Astrocyte (in vitro differentiated cells and primary cell): Measurements from ENCODE around the gene LARGE1. TPM values are rescaled to one million over a fixed set of nuclear protein-coding genes. Genes with fewer than 3 reads are reported as not detected.

Experiments
- DNase-seq: peaks from one replicate; pipeline ENCODE4 v3.0.0-alpha.2; 2010; ENCODE audit warnings: low read depth
- FAIRE-seq: peaks from 2 replicates; lab custom pipeline; 2011; peaks lifted over from hg19 to GRCh38; lab: Jason Lieb, UNC
- H2AFZ ChIP-seq: 2 replicates; pipeline ENCODE4 v1.6.0; 2012; ENCODE audit warnings: low read depth, low read length, inconsistent platforms
- H3K27ac ChIP-seq: 2 replicates; pipeline ENCODE4 v1.5.1; 2011; ENCODE audit warnings: low read depth, low read length, inconsistent platforms
- H3K27me3 ChIP-seq: 2 replicates; pipeline ENCODE4 v1.6.0; 2011; ENCODE audit warnings: low read length, inconsistent platforms; ENCODE audit not compliant: insufficient read depth
- H3K36me3 ChIP-seq: 2 replicates; pipeline ENCODE4 v1.5.1; 2011; ENCODE audit warnings: low read length, inconsistent platforms; ENCODE audit not compliant: insufficient read depth
- H3K4me1 ChIP-seq: 2 replicates; pipeline ENCODE4 v1.5.1; 2011; ENCODE audit warnings: low read length, inconsistent platforms; ENCODE audit not compliant: insufficient read depth
- H3K4me2 ChIP-seq: 2 replicates; pipeline ENCODE4 v1.6.0; 2012; ENCODE audit warnings: low read length, inconsistent platforms
- H3K4me3 ChIP-seq: 2 replicates; pipeline ENCODE4 v1.5.1; 2011; ENCODE audit warnings: low read depth, mild to moderate bottlenecking, low read length, inconsistent platforms; ENCODE audit not compliant: insufficient read depth
- H3K79me2 ChIP-seq: 2 replicates; pipeline ENCODE4 v1.6.0; 2012; ENCODE audit warnings: mild to moderate bottlenecking, low read length, inconsistent platforms; ENCODE audit not compliant: insufficient read depth
- H3K9ac ChIP-seq: 2 replicates; pipeline ENCODE4 v1.6.0; 2012; ENCODE audit warnings: mild to moderate bottlenecking, low read length, inconsistent platforms
- H3K9me3 ChIP-seq: 2 replicates; pipeline ENCODE4 v1.5.1; 2012; ENCODE audit warnings: low read depth, mild to moderate bottlenecking, low read length, inconsistent platforms; ENCODE audit not compliant: insufficient read depth
- H4K20me1 ChIP-seq: 2 replicates; pipeline ENCODE4 v1.6.0; 2012; ENCODE audit warnings: low read length, inconsistent platforms; ENCODE audit not compliant: insufficient read depth
- H3K27ac Mint-ChIP-seq: one replicate; pipeline ENCODE4 v1.8.0; 2021; ENCODE audit warnings: mild to moderate bottlenecking, mixed read lengths; ENCODE audit not compliant: unreplicated experiment
- H3K27me3 Mint-ChIP-seq: one replicate; pipeline ENCODE4 v1.8.0; 2021; ENCODE audit warnings: low read depth, mixed read lengths; ENCODE audit not compliant: unreplicated experiment
- H3K36me3 Mint-ChIP-seq: one replicate; pipeline ENCODE4 v1.8.0; 2021; ENCODE audit warnings: low read depth, mixed read lengths; ENCODE audit not compliant: unreplicated experiment
- H3K4me1 Mint-ChIP-seq: one replicate; pipeline ENCODE4 v1.8.0; 2021; ENCODE audit warnings: low read depth, mixed read lengths; ENCODE audit not compliant: unreplicated experiment
- H3K4me3 Mint-ChIP-seq: one replicate; pipeline ENCODE4 v1.8.0; 2021; ENCODE audit warnings: mild to moderate bottlenecking, moderate library complexity, mixed read lengths; ENCODE audit not compliant: unreplicated experiment
- H3K9me3 Mint-ChIP-seq: one replicate; pipeline ENCODE4 v1.8.0; 2021; ENCODE audit warnings: mild to moderate bottlenecking, mixed read lengths; ENCODE audit not compliant: unreplicated experiment
- EZH2 ChIP-seq: IDR thresholded peaks from 2 replicates; pipeline ENCODE4 v1.6.1; 2012; ENCODE audit warnings: mild to moderate bottlenecking, low read length, inconsistent platforms; ENCODE audit not compliant: insufficient read depth
- total RNA-seq: library from RNA; stranded (reverse); gene quantifications from 2 replicates; pipeline ENCODE4 v1.2.1, GENCODE V29; 2021
- TF ChIP-seq, protein P1 (sequence below): IDR thresholded peaks from 2 replicates; pipeline ENCODE4 v1.5.1; 2011; ENCODE audit warnings: low read depth, mild to moderate bottlenecking, inconsistent platforms, low read length, moderate library complexity; ENCODE audit not compliant: insufficient read depth

The LARGE1 gene
- total RNA-seq, 1 donor from 2014 or later, result 92.6 TPM

DNA sequence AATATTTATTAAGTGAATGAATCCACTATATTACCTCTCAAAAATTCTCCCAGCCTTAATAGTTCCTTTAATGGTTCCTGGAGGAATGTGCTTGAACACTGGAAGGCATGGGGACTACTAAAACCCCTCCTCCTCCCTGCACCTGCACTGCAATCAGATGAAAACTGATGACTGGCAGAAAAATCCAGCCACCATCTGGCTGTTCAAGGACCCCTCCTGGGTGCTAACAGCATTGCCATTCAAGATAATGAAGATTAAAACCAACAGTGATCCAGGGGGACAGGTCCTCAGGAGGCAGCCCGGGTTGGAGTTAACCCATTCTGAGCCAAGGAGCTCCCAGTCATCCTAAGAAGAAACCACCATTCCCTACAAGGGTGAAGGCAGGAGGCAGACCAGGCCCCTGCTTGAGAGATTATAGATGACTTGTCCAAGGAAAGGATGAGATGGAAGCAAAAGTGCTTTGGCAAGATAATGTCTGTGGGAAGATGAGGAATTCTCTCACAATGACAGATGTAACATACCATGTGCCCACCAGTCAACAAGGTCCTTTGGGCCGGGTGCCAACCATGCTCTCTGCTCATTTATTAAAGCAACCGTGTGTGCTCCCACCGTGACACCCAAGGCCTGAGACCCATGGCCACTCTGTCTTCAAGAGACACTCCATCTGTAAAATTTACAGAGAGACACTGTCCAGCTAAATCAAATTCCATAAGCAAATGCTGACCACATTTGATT is 90.6 kb downstream of the LARGE1 start:
- Histone ChIP-seq H4K20me1 (peaks cover 16% of the 10 kb centered on the region), H3K4me3 (no peak overlapping the region), H3K4me1 (no peaks in the 10 kb centered on the region), H3K27ac (no peak overlapping the region), H3K4me2 (no peak overlapping the region), H3K9ac (no peak overlapping the region), H3K36me3 (no peaks in the 10 kb centered on the region), H3K27me3 (no peaks in the 10 kb centered on the region), H2AFZ (no peak overlapping the region), H3K79me2 (no peaks in the 10 kb centered on the region), H3K9me3 (no peaks in the 10 kb centered on the region)
- H3K9me3 Mint-ChIP-seq, result no peaks in the 10 kb centered on the region
- H3K27ac Mint-ChIP-seq, result no peak overlapping the region
- no peak for FAIRE-seq
- H3K4me1 Mint-ChIP-seq, result peaks cover 15% of the 10 kb centered on the region
- H3K4me3 Mint-ChIP-seq, result no peak overlapping the region
- H3K27me3 Mint-ChIP-seq, result no peaks in the 10 kb centered on the region
- no peak for DNase-seq
- peaks cover 17% of the 10 kb centered on the region for H3K36me3 Mint-ChIP-seq
- TF ChIP-seq, protein P1, sequence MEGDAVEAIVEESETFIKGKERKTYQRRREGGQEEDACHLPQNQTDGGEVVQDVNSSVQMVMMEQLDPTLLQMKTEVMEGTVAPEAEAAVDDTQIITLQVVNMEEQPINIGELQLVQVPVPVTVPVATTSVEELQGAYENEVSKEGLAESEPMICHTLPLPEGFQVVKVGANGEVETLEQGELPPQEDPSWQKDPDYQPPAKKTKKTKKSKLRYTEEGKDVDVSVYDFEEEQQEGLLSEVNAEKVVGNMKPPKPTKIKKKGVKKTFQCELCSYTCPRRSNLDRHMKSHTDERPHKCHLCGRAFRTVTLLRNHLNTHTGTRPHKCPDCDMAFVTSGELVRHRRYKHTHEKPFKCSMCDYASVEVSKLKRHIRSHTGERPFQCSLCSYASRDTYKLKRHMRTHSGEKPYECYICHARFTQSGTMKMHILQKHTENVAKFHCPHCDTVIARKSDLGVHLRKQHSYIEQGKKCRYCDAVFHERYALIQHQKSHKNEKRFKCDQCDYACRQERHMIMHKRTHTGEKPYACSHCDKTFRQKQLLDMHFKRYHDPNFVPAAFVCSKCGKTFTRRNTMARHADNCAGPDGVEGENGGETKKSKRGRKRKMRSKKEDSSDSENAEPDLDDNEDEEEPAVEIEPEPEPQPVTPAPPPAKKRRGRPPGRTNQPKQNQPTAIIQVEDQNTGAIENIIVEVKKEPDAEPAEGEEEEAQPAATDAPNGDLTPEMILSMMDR, result no peak
- TF ChIP-seq EZH2, result no peak

DNA sequence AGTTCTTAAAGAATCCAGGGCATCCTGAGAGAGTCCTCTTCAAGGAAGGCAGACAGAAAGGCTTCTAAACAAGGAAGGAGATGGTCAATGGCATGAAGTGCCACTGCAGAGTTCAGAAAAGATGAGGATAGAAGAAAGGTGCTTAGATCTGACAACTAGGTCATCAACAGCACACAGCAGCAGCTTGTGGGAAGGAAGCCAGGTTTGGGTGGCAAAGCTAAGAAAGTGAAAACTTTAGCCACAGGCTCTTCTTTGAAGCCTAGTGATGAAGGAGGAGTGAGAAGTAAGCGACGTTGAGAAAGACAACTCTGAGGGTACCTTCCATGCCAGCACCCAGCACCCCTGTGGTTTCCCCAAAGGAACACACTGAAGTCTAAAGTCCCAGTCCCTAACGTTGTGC is 92.0 kb downstream of the LARGE1 start:
- Histone ChIP-seq H3K9ac (no peak overlapping the region), H2AFZ (no peak overlapping the region), H3K79me2 (no peaks in the 10 kb centered on the region), H3K36me3 (no peaks in the 10 kb centered on the region), H3K4me2 (no peak overlapping the region), H3K27ac (no peak overlapping the region), H3K4me1 (peaks cover 5% of the 10 kb centered on the region), H3K27me3 (no peaks in the 10 kb centered on the region), H3K9me3 (no peaks in the 10 kb centered on the region), H4K20me1 (peaks cover 16% of the 10 kb centered on the region), H3K4me3 (no peak overlapping the region)
- no peak overlapping the region for H3K27ac Mint-ChIP-seq
- peaks cover 20% of the 10 kb centered on the region for H3K36me3 Mint-ChIP-seq
- no peaks in the 10 kb centered on the region for H3K27me3 Mint-ChIP-seq
- H3K9me3 Mint-ChIP-seq, result no peaks in the 10 kb centered on the region
- DNase-seq, result no peak
- FAIRE-seq, result no peak
- no peak overlapping the region for H3K4me3 Mint-ChIP-seq
- TF ChIP-seq, protein P1, result no peak
- TF ChIP-seq EZH2, result no peak
- peaks cover 20% of the 10 kb centered on the region for H3K4me1 Mint-ChIP-seq

DNA sequence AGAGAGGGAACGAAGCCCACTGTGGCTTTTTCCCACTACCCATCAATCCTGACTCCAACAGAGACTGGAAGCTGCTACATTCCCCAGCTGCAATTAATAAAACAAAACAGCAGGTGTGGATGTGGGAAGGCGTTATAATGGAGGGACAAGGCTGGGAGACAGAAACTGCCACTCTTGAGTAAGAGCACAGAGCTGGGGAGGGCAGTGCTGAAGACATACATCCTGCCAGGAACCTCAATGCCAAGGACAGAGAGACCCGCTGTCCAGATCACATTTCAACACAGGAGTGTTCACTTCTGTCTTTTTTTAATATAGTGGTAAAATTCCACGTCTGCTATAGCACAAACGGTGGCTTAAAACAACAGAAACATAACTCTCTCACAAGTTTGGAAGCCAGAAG is 94.5 kb downstream of the LARGE1 start:
- no peak for TF ChIP-seq EZH2
- TF ChIP-seq, protein P1, result no peak
- no peak for FAIRE-seq
- H3K27ac ChIP-seq, result no peak overlapping the region

More for the DNA sequence above, 94.5 kb downstream of the LARGE1 start:
- Mint-ChIP-seq H3K4me1 (peaks cover 20% of the 10 kb centered on the region), H3K9me3 (no peaks in the 10 kb centered on the region), H3K4me3 (no peak overlapping the region), H3K27ac (no peak overlapping the region), H3K36me3 (peaks cover 19% of the 10 kb centered on the region), H3K27me3 (no peaks in the 10 kb centered on the region)
- H3K79me2 ChIP-seq, result no peaks in the 10 kb centered on the region
- H3K4me3 ChIP-seq, result no peak overlapping the region
- H3K36me3 ChIP-seq, result no peaks in the 10 kb centered on the region
- H3K4me1 ChIP-seq, result peaks cover 9% of the 10 kb centered on the region
- peaks cover 8% of the 10 kb centered on the region for H4K20me1 ChIP-seq
- H3K9me3 ChIP-seq, result no peaks in the 10 kb centered on the region
- no peak overlapping the region for H2AFZ ChIP-seq
- no peak overlapping the region for H3K9ac ChIP-seq
- H3K4me2 ChIP-seq, result no peak overlapping the region
- DNase-seq, result no peak
- H3K27me3 ChIP-seq, result no peaks in the 10 kb centered on the region
